Measurements from ENCODE around the gene AFF3. TPM values are rescaled to one million over a fixed set of nuclear protein-coding genes. Genes with fewer than 3 reads are reported as not detected.

AFF3 gene
- total and polyA plus RNA-seq, 7 experiments from 2014 or later, result 3.0 to 24.1 (median 19.8) TPM

DNA sequence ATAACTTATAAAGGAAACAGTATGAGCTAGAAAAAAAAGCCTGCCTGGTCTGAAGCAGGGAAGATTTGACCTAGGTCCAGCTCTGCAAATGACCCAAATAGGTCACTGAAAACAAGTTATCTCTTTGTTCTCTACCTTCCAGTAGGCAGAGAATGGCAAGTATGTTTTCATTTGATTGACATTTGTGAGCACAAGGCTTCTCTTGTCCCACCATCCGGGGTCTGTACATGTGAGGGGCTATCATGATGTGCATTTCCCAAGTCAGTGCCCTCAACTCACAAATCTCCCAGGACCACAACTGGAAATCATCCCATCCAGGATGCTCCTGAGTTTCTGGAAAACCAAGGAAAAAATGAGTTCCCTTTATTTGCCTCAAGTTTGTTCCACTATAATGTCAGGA lies 309.5 kb downstream of the AFF3 start:
- Histone ChIP-seq H3K4me1 (ENCODE audit: control insufficient read depth in 2 of 2, insufficient read depth in 2 of 2, low read length in 2 of 2) (no peaks in the 10 kb centered on the region), H3K27ac (ENCODE audit: low read depth, low read length) (no peak overlapping the region), H3K27me3 (ENCODE audit: control insufficient read depth in 2 of 2, insufficient read depth in 2 of 2, low read length in 2 of 2) (no peaks in the 10 kb centered on the region), H3K36me3 (ENCODE audit: control insufficient read depth in 2 of 3, insufficient read depth in 3 of 3, low read length in 3 of 3) (no peaks in the 10 kb centered on the region), H3K9me3 (ENCODE audit: control insufficient read depth in 2 of 3, low read length in 3 of 3) (no peaks in the 10 kb centered on the region), H3K4me3 (ENCODE audit: low read length) (no peak overlapping the region)
- intact Hi-C loops (cut with micrococcal nuclease), result no loop called here
- CTCF ChIA-PET, result no interaction called here
- no peak overlapping the region for H3K4me3 Mint-ChIP-seq
- peaks cover 0 to 40% (median 18%) of the 10 kb centered on the region in 5 donors for H3K36me3 Mint-ChIP-seq
- POLR2A ChIA-PET, result no interaction called here
- H3K27ac Mint-ChIP-seq, result no peak overlapping the region
- ATAC-seq (no peak), DNase-seq (no peak)
- peaks cover 0 to 2% (median 0%) of the 10 kb centered on the region in 11 donors for H3K9me3 Mint-ChIP-seq
- H3K4me1 Mint-ChIP-seq, result peaks cover 0 to 8% (median 0%) of the 10 kb centered on the region in 7 donors
- no peaks in the 10 kb centered on the region for H3K27me3 Mint-ChIP-seq

DNA sequence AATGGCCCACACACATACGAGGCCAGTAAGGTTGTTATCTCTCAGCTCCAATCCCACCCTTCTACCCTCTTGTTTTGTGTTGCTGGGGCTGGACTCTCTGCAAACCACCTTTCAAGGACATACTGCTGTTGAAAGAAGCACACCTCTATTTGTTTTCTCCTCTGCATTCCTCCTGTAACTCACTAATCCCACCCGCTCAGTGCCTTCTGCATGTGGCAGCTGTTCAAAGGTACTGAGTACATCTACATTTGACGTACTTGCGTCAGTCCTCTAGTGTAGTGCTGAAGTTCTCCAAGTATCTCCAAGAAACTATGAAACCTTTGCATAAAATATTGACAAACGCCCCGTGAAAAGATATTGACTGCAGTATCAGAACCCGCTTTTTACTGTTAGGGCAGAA lies 310.6 kb downstream of the AFF3 start:
- H3K27me3 Mint-ChIP-seq, result peaks cover 0 to under 1% (median 0%) of the 10 kb centered on the region in 5 donors
- Histone ChIP-seq H3K27me3 (ENCODE audit: control insufficient read depth in 2 of 2, insufficient read depth in 2 of 2, low read length in 2 of 2) (no peaks in the 10 kb centered on the region), H3K4me3 (ENCODE audit: low read length) (no peak overlapping the region), H3K4me1 (ENCODE audit: control insufficient read depth in 2 of 2, insufficient read depth in 2 of 2, low read length in 2 of 2) (no peaks in the 10 kb centered on the region), H3K9me3 (ENCODE audit: control insufficient read depth in 2 of 3, low read length in 3 of 3) (no peaks in the 10 kb centered on the region), H3K36me3 (ENCODE audit: control insufficient read depth in 2 of 3, insufficient read depth in 3 of 3, low read length in 3 of 3) (no peaks in the 10 kb centered on the region), H3K27ac (ENCODE audit: low read depth, low read length) (no peak overlapping the region)
- ATAC-seq (no peak), DNase-seq (no peak)
- H3K9me3 Mint-ChIP-seq, result peaks cover 0 to 2% (median 0%) of the 10 kb centered on the region in 11 donors
- intact Hi-C loops (cut with micrococcal nuclease), result no loop called here
- H3K4me1 Mint-ChIP-seq, result peaks cover 0 to 8% (median 0%) of the 10 kb centered on the region in 7 donors
- H3K36me3 Mint-ChIP-seq, result peaks cover 0 to 44% (median 21%) of the 10 kb centered on the region in 5 donors
- no peak overlapping the region for H3K27ac Mint-ChIP-seq
- no peak overlapping the region for H3K4me3 Mint-ChIP-seq
- CTCF ChIA-PET, result no interaction called here
- POLR2A ChIA-PET, result no interaction called here

DNA sequence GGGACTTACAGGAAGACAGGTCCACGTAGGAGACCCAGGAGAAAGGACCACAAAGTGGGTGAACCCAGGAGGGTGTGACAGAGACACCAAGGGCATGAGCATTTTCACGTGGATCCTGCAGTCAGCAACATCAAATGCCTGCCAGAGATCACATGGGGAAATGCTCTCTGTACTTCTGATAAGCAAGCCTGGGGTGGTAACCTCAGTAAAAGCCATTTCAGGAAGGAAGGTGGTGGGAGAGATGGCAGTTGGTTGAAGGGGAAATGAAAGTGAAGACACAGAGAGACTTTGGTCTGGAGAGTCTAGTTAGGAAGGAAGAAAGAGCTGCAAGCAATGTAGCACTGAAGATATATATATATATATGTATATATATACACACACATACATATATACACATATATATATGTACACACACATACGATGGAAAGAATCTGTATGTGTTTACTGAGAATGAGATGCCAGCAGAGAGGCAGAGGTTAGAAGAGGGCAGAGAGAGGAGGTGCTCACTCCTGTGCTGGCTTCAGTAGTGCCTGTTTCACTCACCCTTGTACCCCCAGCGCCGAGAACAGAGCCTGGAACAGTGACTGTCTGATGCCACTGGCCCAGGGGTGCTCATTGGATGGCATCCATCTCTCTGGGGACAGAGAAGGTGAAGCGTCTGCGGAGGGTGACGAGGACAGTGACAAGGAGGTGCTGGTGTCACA lies 314.9 kb downstream of the AFF3 start:
- Histone ChIP-seq H3K4me1 (ENCODE audit: control insufficient read depth in 2 of 2, insufficient read depth in 2 of 2, low read length in 2 of 2) (no peaks in the 10 kb centered on the region), H3K27ac (ENCODE audit: low read depth, low read length) (no peak overlapping the region), H3K9me3 (ENCODE audit: control insufficient read depth in 2 of 3, low read length in 3 of 3) (no peaks in the 10 kb centered on the region), H3K36me3 (ENCODE audit: control insufficient read depth in 2 of 3, insufficient read depth in 3 of 3, low read length in 3 of 3) (no peaks in the 10 kb centered on the region), H3K27me3 (ENCODE audit: control insufficient read depth in 2 of 2, insufficient read depth in 2 of 2, low read length in 2 of 2) (no peaks in the 10 kb centered on the region), H3K4me3 (ENCODE audit: low read length) (no peak overlapping the region)
- Mint-ChIP-seq H3K4me1 (peaks cover 0 to 13% (median 0%) of the 10 kb centered on the region in 7 donors), H3K9me3 (peaks cover 0 to 2% (median 0%) of the 10 kb centered on the region in 11 donors), H3K4me3 (peak overlapping the region in 1 of 10 donors; percentile 5), H3K27ac (peak overlapping the region in 2 of 9 donors; percentile 4 to 9), H3K36me3 (peaks cover 0 to 34% (median 10%) of the 10 kb centered on the region in 5 donors), H3K27me3 (peaks cover 0 to 7% (median 0%) of the 10 kb centered on the region in 5 donors)
- ChIA-PET CTCF (no interaction called here), POLR2A (no interaction called here)
- intact Hi-C loops (cut with micrococcal nuclease), result no loop called here
- DNase-seq, result peak in 1 of 9 donors; percentile 3
- ATAC-seq, result peak; percentile 37

DNA sequence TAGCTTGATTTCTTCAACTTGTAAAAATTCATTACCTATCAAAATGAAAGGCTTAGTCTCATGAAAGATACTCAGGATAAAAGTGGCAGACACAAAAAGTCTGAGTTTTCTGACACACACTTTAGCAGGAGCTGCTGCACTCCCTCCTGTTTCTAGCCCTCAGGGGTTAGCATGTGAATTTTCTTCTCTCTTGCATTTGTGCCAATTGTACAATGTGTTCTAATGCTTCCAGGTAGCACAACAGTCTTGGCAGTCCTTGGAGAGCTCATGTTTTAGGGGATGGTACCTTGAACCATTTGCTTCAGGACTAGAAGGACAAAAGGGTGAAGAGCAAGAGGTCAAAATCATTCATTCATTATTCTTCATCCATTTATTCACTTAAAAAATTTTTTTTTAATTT lies 316.8 kb downstream of the AFF3 start:
- no peak for DNase-seq
- Histone ChIP-seq H3K27ac (ENCODE audit: low read depth, low read length) (no peak overlapping the region), H3K4me1 (ENCODE audit: control insufficient read depth in 2 of 2, insufficient read depth in 2 of 2, low read length in 2 of 2) (no peaks in the 10 kb centered on the region), H3K36me3 (ENCODE audit: control insufficient read depth in 2 of 3, insufficient read depth in 3 of 3, low read length in 3 of 3) (no peaks in the 10 kb centered on the region), H3K9me3 (ENCODE audit: control insufficient read depth in 2 of 3, low read length in 3 of 3) (no peaks in the 10 kb centered on the region), H3K4me3 (ENCODE audit: low read length) (no peak overlapping the region), H3K27me3 (ENCODE audit: control insufficient read depth in 2 of 2, insufficient read depth in 2 of 2, low read length in 2 of 2) (no peaks in the 10 kb centered on the region)
- H3K36me3 Mint-ChIP-seq, result peaks cover 0 to 37% (median 5%) of the 10 kb centered on the region in 5 donors
- intact Hi-C loops (cut with micrococcal nuclease), result no loop called here
- no peak for ATAC-seq
- H3K4me1 Mint-ChIP-seq, result peaks cover 0 to 13% (median 0%) of the 10 kb centered on the region in 7 donors
- no peak overlapping the region for H3K27ac Mint-ChIP-seq
- CTCF ChIA-PET, result no interaction called here
- H3K9me3 Mint-ChIP-seq, result peaks cover 0 to 2% (median 0%) of the 10 kb centered on the region in 11 donors
- H3K4me3 Mint-ChIP-seq, result no peak overlapping the region
- POLR2A ChIA-PET, result no interaction called here
- peaks cover 0 to 7% (median 0%) of the 10 kb centered on the region in 5 donors for H3K27me3 Mint-ChIP-seq

DNA sequence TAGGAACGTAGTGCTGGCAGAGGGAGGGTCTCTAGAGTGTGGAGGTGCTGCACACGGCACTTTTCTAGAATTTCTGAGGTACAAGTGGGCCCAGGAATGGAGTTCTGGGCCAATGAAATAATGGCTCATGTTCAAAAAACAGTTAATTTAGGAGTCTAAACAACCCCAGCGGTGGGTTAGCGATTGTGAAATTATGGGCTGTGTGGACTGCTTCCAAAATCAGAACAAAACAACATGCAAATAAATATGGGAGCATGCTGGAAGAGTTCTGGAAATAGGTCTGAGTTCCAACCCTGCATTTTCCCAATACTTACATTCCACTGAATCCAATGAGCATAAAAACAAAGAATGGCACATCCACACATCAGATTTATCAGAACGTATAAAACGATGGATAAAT lies 317.6 kb downstream of the AFF3 start:
- Histone ChIP-seq H3K4me3 (ENCODE audit: low read length) (no peak overlapping the region), H3K4me1 (ENCODE audit: control insufficient read depth in 2 of 2, insufficient read depth in 2 of 2, low read length in 2 of 2) (no peaks in the 10 kb centered on the region), H3K27me3 (ENCODE audit: control insufficient read depth in 2 of 2, insufficient read depth in 2 of 2, low read length in 2 of 2) (no peaks in the 10 kb centered on the region), H3K27ac (ENCODE audit: low read depth, low read length) (no peak overlapping the region), H3K36me3 (ENCODE audit: control insufficient read depth in 2 of 3, insufficient read depth in 3 of 3, low read length in 3 of 3) (no peaks in the 10 kb centered on the region), H3K9me3 (ENCODE audit: control insufficient read depth in 2 of 3, low read length in 3 of 3) (no peaks in the 10 kb centered on the region)
- H3K27me3 Mint-ChIP-seq, result peaks cover 0 to 7% (median 0%) of the 10 kb centered on the region in 5 donors
- H3K27ac Mint-ChIP-seq, result peak overlapping the region in 1 of 9 donors; percentile 38
- ChIA-PET CTCF (no interaction called here), POLR2A (no interaction called here)
- intact Hi-C loops (cut with micrococcal nuclease), result no loop called here
- H3K9me3 Mint-ChIP-seq, result peaks cover 0 to 2% (median 0%) of the 10 kb centered on the region in 11 donors
- no peak overlapping the region for H3K4me3 Mint-ChIP-seq
- no peak for ATAC-seq
- no peak for DNase-seq
- peaks cover 0 to 34% (median 5%) of the 10 kb centered on the region in 5 donors for H3K36me3 Mint-ChIP-seq
- H3K4me1 Mint-ChIP-seq, result peaks cover 0 to 13% (median 0%) of the 10 kb centered on the region in 7 donors

DNA sequence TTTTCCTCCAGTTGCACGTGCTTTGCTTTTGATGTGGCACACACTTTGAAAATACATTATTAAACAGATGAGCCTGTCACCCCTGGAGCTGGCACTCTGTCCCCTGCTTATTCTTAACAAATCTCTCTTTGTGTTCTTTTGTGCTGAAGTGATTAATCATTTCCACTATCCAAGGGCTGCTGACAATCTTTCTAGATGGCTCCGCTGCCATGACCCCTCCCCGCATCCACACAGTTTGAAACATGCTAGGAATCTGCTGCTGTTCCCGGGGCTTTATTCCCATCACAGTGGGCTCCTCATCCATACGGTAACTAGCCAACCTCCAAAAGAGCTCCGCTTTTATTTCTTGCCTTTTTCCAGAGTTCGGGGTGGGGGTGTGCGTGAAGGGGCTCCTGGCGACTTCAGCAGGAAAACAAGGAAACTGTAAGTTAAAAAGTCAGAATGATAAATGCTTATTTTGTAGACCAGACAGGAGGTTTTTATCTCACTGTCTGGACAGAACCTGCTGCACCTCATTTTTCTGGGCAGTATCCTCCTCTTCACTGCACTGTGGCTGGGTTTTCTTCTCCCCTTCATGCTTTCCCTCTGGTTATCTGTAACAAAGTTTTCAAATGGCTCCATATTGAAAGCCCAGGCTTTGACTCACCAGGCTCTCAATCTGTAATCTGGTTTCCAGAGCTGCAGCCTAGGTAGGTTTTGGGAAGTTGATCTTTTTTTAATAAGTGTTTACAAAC lies 319.7 kb downstream of the AFF3 start:
- intact Hi-C loops (cut with micrococcal nuclease), result no loop called here
- Histone ChIP-seq H3K4me3 (ENCODE audit: low read length) (no peak overlapping the region), H3K27me3 (ENCODE audit: control insufficient read depth in 2 of 2, insufficient read depth in 2 of 2, low read length in 2 of 2) (no peaks in the 10 kb centered on the region), H3K9me3 (ENCODE audit: control insufficient read depth in 2 of 3, low read length in 3 of 3) (no peaks in the 10 kb centered on the region), H3K4me1 (ENCODE audit: control insufficient read depth in 2 of 2, insufficient read depth in 2 of 2, low read length in 2 of 2) (no peaks in the 10 kb centered on the region), H3K36me3 (ENCODE audit: control insufficient read depth in 2 of 3, insufficient read depth in 3 of 3, low read length in 3 of 3) (no peaks in the 10 kb centered on the region), H3K27ac (ENCODE audit: low read depth, low read length) (no peak overlapping the region)
- H3K9me3 Mint-ChIP-seq, result no peaks in the 10 kb centered on the region
- CTCF ChIA-PET, result no interaction called here
- no peak for DNase-seq
- POLR2A ChIA-PET, result no interaction called here
- no peak overlapping the region for H3K27ac Mint-ChIP-seq
- ATAC-seq, result no peak
- H3K36me3 Mint-ChIP-seq, result peaks cover 0 to 25% (median 5%) of the 10 kb centered on the region in 5 donors
- peaks cover 0 to 13% (median 0%) of the 10 kb centered on the region in 7 donors for H3K4me1 Mint-ChIP-seq
- H3K4me3 Mint-ChIP-seq, result no peak overlapping the region
- peaks cover 0 to 7% (median 0%) of the 10 kb centered on the region in 5 donors for H3K27me3 Mint-ChIP-seq
